ENCODE measurements around the gene ABR.

Gene ABR

DNA sequence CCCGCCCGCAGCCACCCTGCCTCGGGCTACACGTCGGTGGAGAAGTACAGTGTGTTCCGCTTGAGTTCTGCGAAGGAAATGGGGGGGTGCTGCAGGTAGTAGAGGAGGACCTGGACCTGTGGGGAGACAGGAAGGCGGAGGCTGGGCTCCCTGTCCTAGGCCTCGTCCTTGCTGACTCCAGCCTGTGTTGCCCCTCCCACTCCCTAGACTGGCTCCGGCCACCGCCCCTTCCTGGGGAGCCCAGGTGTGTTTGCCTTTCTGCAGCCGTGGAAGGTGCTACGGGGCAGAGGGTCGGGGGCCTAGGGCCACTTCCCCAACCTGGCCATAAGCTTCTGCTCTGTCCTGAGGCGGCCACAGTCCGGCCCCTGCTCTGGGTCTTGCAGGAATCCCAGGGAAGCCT is 173.7 kb downstream of the ABR start:
- no peak for ATAC-seq (replicated peaks; ENCODE audit: extremely low read depth, poor library complexity, severe bottlenecking)
- no peak overlapping the region for H3K4me3 Mint-ChIP-seq
- H3K36me3 Mint-ChIP-seq (ENCODE audit: insufficient read depth): peaks cover 29% of the 10 kb centered on the region
- DNase-seq (ENCODE audit: low spot score in 2 of 2): no peak
- no peaks in the 10 kb centered on the region for H3K27me3 Mint-ChIP-seq
- H3K9me3 Mint-ChIP-seq: no peaks in the 10 kb centered on the region
- peaks cover 10% of the 10 kb centered on the region for H3K4me1 Mint-ChIP-seq
- no peak overlapping the region for H3K27ac Mint-ChIP-seq (ENCODE audit: low read depth)

DNA sequence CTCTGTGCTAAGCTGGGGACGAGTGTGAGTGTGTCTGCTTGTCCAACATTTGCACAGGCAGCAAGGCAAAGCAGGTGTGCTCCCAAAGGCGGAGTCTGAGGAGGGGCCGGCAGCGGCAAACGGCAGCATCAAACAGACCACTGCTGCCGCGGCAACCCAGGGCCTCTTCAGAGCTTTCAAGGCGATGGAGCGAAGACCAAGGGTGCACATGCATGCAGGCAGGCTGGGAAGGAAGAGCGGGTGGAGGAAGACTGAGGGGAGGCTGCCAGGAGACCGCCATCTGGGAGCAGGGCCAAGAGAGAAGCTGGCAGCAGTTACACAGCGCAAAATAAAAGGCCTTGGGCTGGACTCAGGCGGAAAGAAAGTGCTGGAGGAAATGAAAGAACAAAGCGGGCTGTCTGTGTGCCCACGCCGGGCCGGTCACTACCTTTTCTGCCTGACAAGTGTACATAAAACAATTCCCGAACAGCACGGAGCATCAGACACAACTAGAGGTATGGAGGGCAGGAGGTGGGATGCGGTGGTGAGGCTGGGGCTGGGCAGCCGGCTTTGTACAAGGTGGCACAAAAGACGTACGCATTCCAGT is 174.3 kb downstream of the ABR start:
- Mint-ChIP-seq H3K4me1 (peaks cover 10% of the 10 kb centered on the region), H3K36me3 (ENCODE audit: insufficient read depth) (peaks cover 34% of the 10 kb centered on the region), H3K9me3 (no peaks in the 10 kb centered on the region), H3K4me3 (peak overlapping the region; percentile 18), H3K27me3 (no peaks in the 10 kb centered on the region), H3K27ac (ENCODE audit: low read depth) (peak overlapping the region; percentile 35)
- ATAC-seq (replicated peaks; ENCODE audit: extremely low read depth, poor library complexity, severe bottlenecking): no peak
- no peak for DNase-seq (ENCODE audit: low spot score in 2 of 2)

DNA sequence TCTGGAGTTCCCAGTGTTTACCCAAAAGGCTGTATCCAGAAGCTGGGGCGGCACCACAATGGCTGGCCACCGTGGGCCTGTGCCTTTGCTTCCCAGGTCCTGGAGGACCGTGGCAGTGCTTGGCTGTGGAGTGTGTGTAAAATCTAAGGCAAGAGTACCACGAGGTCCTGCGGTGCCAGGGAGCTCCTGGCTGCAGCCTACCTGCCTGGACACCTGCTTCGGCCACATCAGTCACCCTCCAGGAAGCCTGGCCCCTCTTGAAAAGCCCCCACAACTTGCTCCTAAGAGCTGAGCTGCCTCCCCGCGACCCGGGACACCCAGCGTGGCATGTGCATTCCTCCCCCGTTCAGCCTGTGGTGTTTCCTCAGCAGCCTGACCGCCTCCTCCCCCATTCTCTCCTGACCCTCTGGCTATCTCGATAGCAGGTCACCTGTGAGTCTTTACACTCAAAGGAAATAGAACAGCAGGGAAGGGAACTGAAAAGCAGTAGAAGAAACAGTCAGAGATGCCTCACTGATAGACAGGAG is 174.9 kb downstream of the ABR start:
- Mint-ChIP-seq H3K36me3 (ENCODE audit: insufficient read depth) (peaks cover 38% of the 10 kb centered on the region), H3K27me3 (no peaks in the 10 kb centered on the region), H3K9me3 (no peaks in the 10 kb centered on the region), H3K27ac (ENCODE audit: low read depth) (peak overlapping the region; percentile 35), H3K4me3 (no peak overlapping the region), H3K4me1 (peaks cover 10% of the 10 kb centered on the region)
- DNase-seq (ENCODE audit: low spot score in 2 of 2): no peak
- no peak for ATAC-seq (replicated peaks; ENCODE audit: extremely low read depth, poor library complexity, severe bottlenecking)

DNA sequence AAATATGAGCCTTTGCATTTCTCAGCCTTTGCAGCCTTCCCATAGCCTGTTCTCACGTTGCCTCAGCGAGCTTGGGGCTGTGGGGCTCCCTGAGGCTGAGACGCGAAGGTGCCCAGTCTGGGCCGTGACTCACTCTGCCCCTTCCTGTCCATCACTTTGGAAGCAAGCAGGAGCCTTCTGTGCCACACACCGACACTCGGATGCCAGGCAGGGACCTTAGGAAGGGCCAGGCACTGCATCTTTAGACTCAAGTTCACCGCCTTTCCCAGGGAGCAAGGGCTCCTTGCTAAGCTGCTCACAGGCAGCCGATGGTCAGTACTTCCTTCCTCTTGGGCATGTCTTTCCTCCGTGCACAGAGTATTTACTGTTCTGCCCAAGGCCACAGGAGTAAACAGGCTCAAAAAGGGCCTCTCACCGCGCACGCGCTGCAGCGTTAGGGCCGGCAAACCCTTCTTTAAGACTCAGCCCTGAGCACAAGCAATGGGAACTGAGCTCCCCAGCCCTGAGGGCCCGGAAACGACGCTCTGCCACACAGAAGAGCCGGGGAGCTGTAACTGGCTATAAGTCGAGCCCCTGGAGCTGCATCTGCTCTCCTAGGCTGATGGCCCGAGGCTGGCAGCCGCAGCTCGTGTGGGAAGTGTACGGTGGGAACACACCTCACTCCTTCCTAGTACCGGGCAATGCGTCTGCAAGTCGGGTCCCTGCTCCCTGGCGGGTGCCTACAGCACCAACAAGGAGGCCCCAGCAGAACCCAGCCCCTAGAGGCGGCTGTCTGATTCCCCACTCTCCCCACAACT is 175.6 kb downstream of the ABR start:
- H3K4me3 Mint-ChIP-seq: no peak overlapping the region
- no peak for DNase-seq (ENCODE audit: low spot score in 2 of 2)
- H3K36me3 Mint-ChIP-seq (ENCODE audit: insufficient read depth): peaks cover 37% of the 10 kb centered on the region
- no peaks in the 10 kb centered on the region for H3K9me3 Mint-ChIP-seq
- H3K27me3 Mint-ChIP-seq: no peaks in the 10 kb centered on the region
- H3K27ac Mint-ChIP-seq (ENCODE audit: low read depth): no peak overlapping the region
- H3K4me1 Mint-ChIP-seq: peaks cover 13% of the 10 kb centered on the region
- no peak for ATAC-seq (replicated peaks; ENCODE audit: extremely low read depth, poor library complexity, severe bottlenecking)

DNA sequence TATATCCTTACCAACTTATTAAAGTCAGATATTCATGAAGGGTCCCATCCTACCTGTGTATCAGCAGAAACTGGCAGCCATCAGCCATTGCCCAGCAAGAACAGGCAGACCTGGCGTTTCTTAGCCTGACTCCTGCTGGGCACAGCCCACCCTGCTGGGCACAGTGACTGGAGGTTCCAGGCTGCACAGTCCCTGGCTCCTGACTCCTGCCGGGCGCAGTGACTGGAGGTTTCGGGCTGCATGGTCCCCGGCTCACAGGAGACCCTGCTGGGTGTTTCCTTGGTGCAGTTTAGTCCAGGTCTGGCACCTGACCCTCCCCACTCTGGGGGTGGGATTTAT is 176.2 kb downstream of the ABR start:
- ATAC-seq (replicated peaks; ENCODE audit: extremely low read depth, poor library complexity, severe bottlenecking) (no peak), DNase-seq (ENCODE audit: low spot score in 2 of 2) (no peak)
- Mint-ChIP-seq H3K4me1 (peaks cover 15% of the 10 kb centered on the region), H3K27ac (ENCODE audit: low read depth) (no peak overlapping the region), H3K27me3 (no peaks in the 10 kb centered on the region), H3K4me3 (no peak overlapping the region), H3K36me3 (ENCODE audit: insufficient read depth) (peaks cover 35% of the 10 kb centered on the region), H3K9me3 (no peaks in the 10 kb centered on the region)

DNA sequence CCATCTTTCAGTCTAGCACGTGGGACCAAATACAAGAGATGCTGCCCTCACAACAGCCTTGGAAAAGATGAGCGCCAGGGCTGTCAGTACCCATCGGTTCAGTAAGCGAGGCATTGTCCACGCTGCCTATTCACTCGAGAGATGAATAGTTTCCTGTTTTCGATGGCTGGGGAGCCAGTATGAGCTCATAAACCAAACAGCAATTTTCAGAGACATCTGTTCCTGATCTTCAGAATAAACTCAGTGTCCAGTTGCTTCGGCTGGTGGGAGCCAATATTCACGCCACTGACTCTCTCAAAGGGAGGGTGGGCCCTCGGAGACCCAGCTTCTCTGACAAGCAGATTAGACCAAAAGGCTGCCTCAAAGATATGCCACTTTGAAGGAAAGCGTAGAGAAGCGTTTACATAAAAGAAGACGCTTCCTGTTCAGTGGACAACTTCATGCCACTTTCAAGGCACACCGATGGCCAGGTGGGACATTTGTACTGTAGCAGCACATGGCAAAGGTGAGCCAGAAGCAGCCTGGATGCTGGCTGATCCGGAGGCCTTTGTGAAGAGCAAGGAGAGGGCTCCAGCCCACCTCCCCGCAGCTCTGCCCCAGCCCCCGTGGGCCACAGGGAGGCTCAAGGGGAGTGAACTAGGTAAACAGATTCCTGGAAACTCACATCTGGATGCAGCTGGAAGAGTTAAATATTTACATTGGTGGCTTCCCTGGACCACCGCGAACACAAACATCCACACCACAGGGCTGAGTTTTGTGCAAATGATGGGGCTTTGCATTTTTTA is 176.8 kb downstream of the ABR start:
- H3K4me1 Mint-ChIP-seq: peaks cover 22% of the 10 kb centered on the region
- DNase-seq (ENCODE audit: low spot score in 2 of 2): no peak
- no peaks in the 10 kb centered on the region for H3K27me3 Mint-ChIP-seq
- ATAC-seq (replicated peaks; ENCODE audit: extremely low read depth, poor library complexity, severe bottlenecking): no peak
- no peak overlapping the region for H3K4me3 Mint-ChIP-seq
- H3K27ac Mint-ChIP-seq (ENCODE audit: low read depth): no peak overlapping the region
- peaks cover 36% of the 10 kb centered on the region for H3K36me3 Mint-ChIP-seq (ENCODE audit: insufficient read depth)
- no peaks in the 10 kb centered on the region for H3K9me3 Mint-ChIP-seq

DNA sequence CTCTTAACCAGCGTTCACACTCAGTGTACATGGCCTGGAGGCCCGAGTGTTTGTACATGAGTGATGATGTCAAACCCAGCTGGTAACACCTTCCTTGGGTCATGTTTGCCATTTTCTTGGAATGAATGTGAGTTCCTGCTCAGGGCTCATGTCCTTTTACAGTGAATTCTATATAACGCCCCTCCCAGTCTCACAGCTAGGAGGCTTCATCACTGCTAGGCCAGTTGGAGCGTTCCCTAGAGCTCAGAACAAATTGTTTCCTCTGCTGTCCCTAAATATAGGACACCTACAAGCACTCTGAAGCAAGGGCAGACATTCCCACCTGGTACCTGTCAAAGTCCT is 177.4 kb downstream of the ABR start:
- ATAC-seq (replicated peaks; ENCODE audit: extremely low read depth, poor library complexity, severe bottlenecking): no peak
- no peak overlapping the region for H3K27ac Mint-ChIP-seq (ENCODE audit: low read depth)
- no peaks in the 10 kb centered on the region for H3K9me3 Mint-ChIP-seq
- DNase-seq (ENCODE audit: low spot score in 2 of 2): no peak
- H3K36me3 Mint-ChIP-seq (ENCODE audit: insufficient read depth): peaks cover 35% of the 10 kb centered on the region
- no peak overlapping the region for H3K4me3 Mint-ChIP-seq
- no peaks in the 10 kb centered on the region for H3K27me3 Mint-ChIP-seq
- H3K4me1 Mint-ChIP-seq: peaks cover 25% of the 10 kb centered on the region

DNA sequence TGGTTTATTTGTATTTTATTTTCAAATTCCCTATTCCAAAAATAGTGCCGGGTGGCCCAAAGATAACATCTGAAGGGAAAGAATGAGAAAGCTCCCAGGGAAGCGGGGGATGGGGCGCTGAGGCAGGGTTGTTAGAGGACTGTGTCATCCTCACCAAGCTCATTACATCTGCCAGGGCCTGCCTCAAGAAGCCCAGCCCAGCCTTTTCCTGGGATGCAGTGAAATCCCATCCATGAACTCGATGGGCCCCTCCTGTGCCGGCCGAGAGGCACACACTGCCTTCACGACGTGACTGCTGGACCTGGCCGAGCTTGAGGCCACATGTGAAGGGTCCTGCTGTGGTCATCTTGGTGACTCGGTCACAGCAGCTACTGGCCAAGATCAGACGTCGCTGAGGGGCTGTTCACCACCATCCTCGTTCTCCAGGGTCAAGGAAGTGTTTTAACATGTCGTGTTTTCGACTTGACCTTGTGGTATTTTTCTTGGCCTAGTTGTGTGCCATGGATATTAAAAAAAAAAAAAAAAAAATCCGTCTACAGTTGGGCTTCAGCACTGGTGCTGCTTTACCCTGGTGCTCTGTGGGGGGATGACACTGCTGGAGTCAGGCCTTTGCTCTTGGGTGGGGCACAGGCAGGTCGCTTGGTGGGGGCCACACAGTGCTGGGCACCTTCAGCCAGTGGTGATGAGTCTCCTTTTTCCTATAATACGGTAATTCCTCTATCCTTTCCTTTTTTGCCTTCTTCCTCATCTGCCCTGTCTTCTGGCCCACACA is 178.0 kb downstream of the ABR start:
- Mint-ChIP-seq H3K27me3 (no peaks in the 10 kb centered on the region), H3K4me1 (peaks cover 29% of the 10 kb centered on the region), H3K36me3 (ENCODE audit: insufficient read depth) (peaks cover 37% of the 10 kb centered on the region), H3K4me3 (no peak overlapping the region), H3K9me3 (no peaks in the 10 kb centered on the region), H3K27ac (ENCODE audit: low read depth) (no peak overlapping the region)
- no peak for DNase-seq (ENCODE audit: low spot score in 2 of 2)
- no peak for ATAC-seq (replicated peaks; ENCODE audit: extremely low read depth, poor library complexity, severe bottlenecking)

DNA sequence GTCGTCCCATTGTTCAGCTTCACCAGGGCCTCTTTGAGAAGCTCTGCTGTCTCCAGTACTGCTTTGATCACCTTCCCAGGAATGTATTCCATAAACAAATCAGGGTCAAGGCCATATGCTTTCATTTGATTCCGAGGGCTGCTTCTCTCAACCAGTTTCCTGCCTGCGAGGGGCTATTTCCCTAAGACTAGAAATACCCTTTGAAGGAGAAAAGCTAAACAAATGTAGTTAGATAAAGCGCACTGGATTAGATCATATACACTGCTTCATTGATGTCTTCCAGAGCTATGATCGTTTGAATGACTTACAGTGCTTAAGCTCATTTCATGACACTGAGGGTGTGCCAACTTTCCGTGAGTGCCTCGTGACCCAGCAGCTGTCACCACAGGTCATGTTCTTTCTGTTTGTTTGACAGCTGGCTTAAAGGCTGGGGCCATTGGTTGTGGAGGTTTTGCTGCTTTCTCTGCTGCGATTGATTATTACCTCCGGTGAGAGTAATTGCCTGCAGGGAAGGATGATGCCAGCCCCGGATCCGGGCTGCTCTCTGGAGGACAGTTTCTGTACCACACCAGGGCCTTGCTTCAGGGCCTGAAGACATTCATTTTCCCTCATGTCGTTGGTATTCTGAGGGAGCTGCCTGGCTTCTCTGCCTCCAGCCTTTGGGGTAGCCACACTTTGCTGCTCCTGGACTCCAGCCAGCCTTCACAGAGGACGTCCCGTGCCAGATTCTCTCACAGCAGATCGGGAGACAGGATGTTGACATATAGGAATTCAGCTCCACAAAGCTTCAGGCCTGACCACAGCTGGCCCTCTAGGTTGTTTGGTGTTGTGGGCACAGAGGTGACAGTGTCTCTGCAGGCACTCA is 179.0 kb downstream of the ABR start:
- H3K4me1 Mint-ChIP-seq: peaks cover 29% of the 10 kb centered on the region
- ATAC-seq (replicated peaks; ENCODE audit: extremely low read depth, poor library complexity, severe bottlenecking): no peak
- no peaks in the 10 kb centered on the region for H3K27me3 Mint-ChIP-seq
- peaks cover 38% of the 10 kb centered on the region for H3K36me3 Mint-ChIP-seq (ENCODE audit: insufficient read depth)
- H3K27ac Mint-ChIP-seq (ENCODE audit: low read depth): peak overlapping the region; percentile 65
- H3K4me3 Mint-ChIP-seq: no peak overlapping the region
- DNase-seq (ENCODE audit: low spot score in 2 of 2): no peak
- no peaks in the 10 kb centered on the region for H3K9me3 Mint-ChIP-seq

DNA sequence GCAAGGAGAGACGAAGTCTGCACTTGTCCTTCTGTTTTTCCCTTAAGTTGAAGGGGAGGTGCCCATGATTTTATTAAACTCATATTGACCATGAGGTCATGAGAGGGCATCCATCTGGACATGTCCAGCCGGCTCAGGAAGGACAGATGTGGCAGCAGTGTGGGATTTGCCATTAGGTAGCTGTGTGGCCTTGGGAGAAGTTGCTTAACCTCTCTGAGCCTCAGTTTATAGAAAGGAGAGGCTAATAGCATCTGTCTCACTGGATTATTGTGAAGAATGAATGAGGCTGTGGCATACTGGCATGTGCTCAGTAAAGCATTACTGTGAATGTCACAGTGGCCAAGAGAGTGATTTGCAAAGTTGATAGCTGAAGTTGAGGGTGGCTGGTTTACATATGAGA is 181.7 kb downstream of the ABR start:
- H3K36me3 Mint-ChIP-seq (ENCODE audit: insufficient read depth): peaks cover 34% of the 10 kb centered on the region
- H3K4me1 Mint-ChIP-seq: peaks cover 20% of the 10 kb centered on the region
- peak overlapping the region; percentile 96 for H3K4me3 Mint-ChIP-seq
- DNase-seq (ENCODE audit: low spot score in 2 of 2) (no peak), ATAC-seq (replicated peaks; ENCODE audit: extremely low read depth, poor library complexity, severe bottlenecking) (no peak)
- H3K27ac Mint-ChIP-seq (ENCODE audit: low read depth): no peak overlapping the region
- H3K9me3 Mint-ChIP-seq: peaks cover 13% of the 10 kb centered on the region
- no peaks in the 10 kb centered on the region for H3K27me3 Mint-ChIP-seq

DNA sequence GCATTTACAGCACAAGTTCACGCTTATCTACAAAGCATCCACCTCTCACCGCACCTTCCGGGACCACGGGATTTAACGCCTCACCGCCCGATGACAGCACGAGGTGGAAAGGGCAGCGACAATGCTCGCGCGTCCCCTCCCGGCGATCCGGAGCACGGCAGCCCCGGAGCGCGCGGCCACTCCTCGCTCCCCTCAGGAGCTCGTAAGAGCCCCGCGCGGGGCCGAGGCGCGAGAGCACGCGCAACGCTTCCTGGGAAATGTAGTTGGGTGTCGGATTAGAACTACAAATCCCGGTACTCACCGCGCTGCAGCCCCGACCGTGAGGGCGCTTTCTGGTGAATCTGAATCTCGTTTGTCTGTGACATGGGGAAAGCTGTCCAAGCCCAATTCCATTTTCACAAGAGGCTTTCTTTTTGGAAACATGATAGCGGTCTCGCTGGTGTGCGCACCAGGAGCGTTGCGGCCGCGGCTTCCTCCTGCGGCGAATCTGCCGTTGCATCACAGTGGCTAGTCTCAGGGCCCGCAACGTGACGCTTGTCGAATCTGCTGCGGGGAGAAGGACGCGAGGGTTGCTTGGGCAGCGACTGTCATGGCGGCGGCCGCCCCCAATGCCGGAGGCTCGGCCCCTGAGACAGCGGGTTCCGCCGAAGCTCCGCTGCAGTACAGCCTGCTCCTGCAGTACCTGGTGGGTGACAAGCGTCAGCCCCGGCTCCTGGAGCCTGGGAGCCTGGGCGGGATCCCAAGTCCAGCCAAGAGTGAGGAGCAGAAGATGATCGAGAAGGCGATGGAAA is 183.0 kb downstream of the ABR start, which contains the start of gene TIMM22:
Gene TIMM22, plus strand, starts transcription at position 576 of the 791 bp plus-strand sequence. Its CDS starts 14 bp downstream, at position 590.
- Mint-ChIP-seq H3K4me1 (peaks cover 20% of the 10 kb centered on the region), H3K27ac (ENCODE audit: low read depth) (peak within 1 kb of the TSS; percentile 93), H3K9me3 (peaks cover 13% of the 10 kb centered on the region)

More for the DNA sequence above, 183.0 kb downstream of the ABR start, which contains the start of gene TIMM22:
- H3K36me3 Mint-ChIP-seq (ENCODE audit: insufficient read depth): peaks cover 27% of the 10 kb centered on the region
- peak within 1 kb of the TSS; percentile 96 for H3K4me3 Mint-ChIP-seq
- peak; percentile 95 for ATAC-seq (replicated peaks; ENCODE audit: extremely low read depth, poor library complexity, severe bottlenecking)
- DNase-seq (ENCODE audit: low spot score in 2 of 2): peak; percentile 91 to 93
- H3K27me3 Mint-ChIP-seq: no peaks in the 10 kb centered on the region
